Ecto neural progenitor cell (in vitro differentiated cells): ENCODE results near the gene KCNMA1.

ENCODE experiments used
- DNase-seq: peaks from one replicate; pipeline ENCODE4 v3.0.0-alpha.2; 2018; ENCODE audit warnings: low spot score

Gene KCNMA1

DNA sequence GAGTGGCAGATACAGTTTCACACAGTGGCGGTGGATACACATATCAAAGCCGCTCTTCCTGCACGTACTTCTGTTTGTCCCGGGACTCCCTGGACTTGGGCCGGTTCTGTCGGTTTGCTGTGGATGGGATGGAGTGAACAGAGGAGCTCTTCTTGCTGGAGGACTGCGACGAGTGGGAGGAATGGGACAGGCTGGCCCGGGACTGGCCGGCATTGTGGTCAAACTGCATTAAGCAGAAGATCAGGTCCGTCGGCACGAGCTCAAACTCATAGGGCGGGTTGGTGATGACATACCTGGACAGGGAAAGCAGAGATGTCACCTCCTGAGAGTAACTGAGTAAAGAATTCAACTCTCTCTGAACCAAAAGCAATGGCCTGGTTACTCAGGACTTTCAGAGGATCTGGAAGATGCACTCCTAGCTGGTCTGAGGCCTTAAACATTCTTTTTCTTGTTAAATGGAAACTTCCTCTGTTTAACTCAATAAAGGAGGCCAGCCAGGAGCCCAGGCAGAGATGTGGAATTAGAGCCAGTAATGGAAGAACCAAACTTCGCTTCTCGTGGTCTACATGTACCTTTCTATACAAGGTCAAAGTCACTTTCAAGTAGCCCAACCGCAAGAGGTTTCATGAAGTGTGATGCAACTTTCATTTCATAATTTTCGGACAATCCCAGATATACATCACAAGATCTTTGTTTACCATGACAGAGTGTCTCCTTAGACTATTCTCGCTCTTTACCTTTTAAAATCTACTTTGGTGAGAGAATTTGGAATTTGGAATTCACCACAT lies 750.2 kb downstream of the KCNMA1 start:
- no peak for DNase-seq

GRCh38 chr10:76885816-76886215 lies 751.8 kb downstream of the KCNMA1 start:
- no peak for DNase-seq

GRCh38 chr10:76884673-76885275 lies 752.8 kb downstream of the KCNMA1 start:
- no peak for DNase-seq

DNA sequence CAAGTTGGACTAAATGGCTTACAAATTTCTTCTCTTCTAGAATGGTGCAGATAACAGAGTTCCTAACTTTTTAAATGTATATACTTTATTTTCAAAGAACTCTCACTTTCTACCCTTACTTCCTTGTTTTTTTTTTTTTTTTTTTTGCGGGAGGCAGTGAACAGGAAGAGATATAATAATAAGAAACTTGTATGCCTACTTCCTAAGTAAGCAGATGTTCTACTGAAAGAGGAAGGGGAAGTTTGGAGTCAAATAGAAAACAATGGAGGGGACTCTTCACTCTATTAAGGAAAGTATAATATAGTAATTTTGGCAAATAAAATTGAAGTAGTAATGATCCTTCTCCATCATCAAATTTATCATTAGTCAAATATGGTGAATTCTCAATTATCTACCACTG lies 754.0 kb downstream of the KCNMA1 start:
- no peak for DNase-seq

DNA sequence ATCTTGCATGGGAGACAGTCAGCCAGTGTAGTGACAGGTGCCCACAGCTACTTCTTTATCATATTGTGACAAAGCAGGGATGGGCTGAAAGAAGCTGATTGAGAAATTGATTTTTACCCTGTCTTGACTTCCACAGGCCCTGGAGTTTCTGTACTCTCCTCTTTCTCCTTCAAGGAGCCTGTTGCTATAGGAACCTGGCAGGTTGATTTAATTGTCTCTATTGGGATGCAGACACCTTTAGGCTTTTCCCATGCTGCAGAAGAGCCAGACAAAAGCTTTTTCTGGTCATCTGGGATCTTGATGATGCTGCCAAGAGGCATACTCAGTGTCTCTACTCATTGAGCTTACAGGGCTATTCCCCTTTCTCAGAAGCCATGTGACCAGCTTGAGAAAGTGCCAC lies 754.8 kb downstream of the KCNMA1 start:
- DNase-seq, result no peak

DNA sequence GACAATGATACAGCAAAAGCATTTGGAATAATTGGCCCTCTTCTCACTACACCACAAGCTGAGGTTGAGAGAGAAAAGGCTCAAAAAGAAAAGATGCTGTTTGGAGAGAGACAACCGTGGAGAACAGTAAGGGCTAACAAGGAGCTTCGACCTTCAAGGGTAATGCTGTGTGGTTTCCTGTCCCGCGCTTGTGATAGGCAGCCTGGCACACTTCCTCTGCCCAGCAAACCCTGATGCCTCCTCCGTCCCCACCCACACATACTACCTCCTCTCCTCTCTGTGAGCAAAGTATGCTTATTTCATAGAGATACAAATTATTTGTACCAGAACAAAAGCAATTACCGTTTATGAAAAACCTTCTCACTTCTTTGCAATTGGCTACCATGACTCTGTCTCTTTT lies 755.4 kb downstream of the KCNMA1 start:
- DNase-seq, result no peak

DNA sequence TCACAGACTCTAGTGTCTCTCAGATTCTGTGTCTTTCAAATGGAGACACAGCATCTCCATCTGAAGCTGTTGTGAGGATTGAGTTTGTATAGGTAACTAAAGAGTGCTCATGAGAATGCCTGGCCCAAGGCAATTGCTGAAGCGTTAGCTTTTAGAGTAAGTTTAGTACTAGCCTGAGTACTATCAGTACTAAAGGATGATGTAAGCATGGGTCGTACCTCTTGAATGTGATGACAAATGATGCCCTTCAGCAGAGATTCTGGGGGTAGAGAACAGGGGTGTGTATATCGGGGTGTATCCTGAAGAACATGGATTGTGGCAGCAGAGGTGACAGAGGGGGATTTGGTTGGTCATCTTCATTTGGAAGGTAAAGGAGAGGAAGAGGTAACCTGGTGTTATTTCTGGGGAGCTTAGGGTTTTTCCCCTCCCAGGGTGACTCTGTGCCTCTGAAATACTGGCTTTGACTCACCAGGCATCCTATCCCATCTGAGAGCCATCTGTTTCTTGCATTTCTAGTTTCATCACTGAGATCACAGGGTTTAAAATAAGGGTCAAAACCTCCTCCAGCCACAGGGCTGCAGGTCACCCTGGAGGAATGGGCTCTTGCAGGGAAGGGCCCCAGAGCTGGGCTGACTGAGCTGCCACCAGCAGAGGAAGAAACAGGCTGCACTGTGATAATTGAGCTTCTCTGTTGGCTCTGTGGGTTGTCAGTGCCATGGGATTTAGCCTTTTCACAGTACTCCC lies 756.0 kb downstream of the KCNMA1 start:
- DNase-seq, result no peak

- no peak for DNase-seq
Measured at GRCh38 chr10:76880931-76881330, 756.7 kb downstream of the KCNMA1 start.

- no peak for DNase-seq
Measured at GRCh38 chr10:76879116-76879913, 758.3 kb downstream of the KCNMA1 start.

DNA sequence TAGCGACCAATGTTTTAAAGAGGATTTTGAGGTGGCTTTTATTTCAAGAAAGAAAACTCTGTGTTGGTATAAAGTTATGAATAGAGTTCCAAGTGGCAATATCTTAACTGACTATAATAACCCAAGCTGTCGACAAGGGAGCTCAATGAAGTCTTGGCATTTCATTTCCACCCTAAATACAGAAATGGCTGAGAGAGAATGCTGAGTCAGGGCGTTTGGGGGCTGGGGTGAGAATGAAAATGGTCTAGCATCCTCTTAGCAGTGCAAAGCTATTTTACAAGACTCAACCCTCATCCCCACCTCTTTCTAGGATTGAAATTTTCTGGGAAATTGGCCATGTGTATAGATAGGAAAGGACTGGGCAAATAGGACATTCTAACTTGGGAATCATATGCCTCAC lies 759.1 kb downstream of the KCNMA1 start:
- no peak for DNase-seq

GRCh38 chr10:76874896-76875295 lies 762.7 kb downstream of the KCNMA1 start:
- DNase-seq, result no peak

GRCh38 chr10:76874176-76874575 lies 763.4 kb downstream of the KCNMA1 start:
- DNase-seq, result no peak

- no peak for DNase-seq
Measured at GRCh38 chr10:76871697-76872295, 765.8 kb downstream of the KCNMA1 start.

GRCh38 chr10:76869931-76870330 lies 767.7 kb downstream of the KCNMA1 start:
- DNase-seq, result no peak

DNA sequence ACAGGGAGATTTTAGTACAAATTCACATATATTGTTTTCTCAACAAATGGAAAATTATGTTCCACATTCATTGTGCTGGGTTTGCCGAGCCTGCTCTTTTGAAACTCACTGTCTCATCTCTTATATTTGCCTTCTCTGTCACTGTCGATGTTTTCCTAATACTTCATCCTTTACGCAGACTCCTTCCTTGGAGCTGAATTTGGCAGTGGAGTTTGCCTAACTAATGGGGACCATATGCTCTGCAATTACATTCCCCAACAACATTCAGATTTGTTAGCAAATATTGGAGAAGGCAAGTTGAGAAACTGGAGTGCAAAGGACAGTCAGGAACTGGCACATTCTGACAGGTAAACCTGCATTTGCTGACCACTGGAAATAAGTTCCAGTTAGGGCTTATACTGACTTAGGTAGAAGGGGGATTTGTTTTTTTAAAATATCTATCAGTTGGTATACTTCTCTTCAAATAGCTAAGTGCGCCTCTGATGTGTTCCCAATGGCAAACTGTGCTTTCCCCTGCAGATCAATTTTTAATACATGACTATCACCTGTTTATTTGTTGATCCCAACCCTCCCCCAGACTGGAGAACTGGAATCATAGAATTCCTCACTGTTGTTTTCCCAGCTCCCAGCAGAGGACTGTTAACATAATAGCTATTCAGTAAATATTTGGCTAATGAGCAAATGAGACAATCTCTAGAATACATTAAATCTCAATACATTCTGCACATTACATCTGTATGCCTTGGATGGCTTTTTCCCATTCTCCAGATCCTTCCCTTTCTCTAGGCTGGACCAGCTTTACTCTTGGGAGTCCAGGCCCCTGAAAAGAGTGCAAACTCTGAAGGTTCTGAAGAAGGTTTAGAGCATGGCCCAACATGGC lies 769.3 kb downstream of the KCNMA1 start:
- no peak for DNase-seq

- DNase-seq, result no peak
Measured at GRCh38 chr10:76866841-76867586, 770.6 kb downstream of the KCNMA1 start.

DNA sequence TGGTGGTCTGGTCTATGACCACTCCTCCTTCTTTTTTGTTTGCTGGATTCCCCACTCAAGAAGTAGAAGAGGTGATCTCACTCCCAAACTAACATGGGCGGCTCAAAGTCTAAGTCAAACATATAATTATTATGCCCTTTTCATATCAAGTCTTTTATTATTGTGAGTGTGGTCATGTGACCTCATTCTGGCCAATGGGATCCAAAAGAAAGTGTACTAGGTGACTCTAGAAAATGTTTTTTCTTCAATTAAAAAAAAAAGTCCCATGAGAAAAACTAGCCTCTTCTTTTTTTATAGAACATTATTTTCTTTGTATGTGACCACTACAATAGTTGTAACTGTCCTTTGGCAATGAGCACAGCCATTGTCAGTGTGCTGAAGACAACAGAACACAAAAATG lies 772.7 kb downstream of the KCNMA1 start:
- no peak for DNase-seq

DNA sequence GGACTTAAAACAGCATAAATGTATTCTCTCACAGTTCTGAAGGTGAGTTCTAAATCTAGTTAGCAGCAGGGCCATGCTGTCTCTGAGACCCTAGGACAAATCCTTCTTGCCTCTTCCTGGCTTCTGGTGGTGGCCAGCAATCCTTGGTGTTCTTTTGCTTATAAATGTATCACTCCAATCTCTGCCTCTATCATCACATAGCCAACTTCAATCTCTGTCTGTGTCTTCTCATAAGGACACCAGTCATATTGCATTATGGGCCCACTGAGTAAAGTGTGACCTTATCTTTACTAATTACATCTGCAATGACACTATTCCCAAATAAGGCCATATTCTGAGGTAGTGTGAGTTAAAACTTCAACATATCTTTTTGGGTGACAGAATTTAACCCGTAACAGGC lies 778.9 kb downstream of the KCNMA1 start:
- no peak for DNase-seq

- no peak for DNase-seq
Measured at GRCh38 chr10:76840802-76841201, 796.8 kb downstream of the KCNMA1 start.

- no peak for DNase-seq
Measured at GRCh38 chr10:76839276-76839675, 798.3 kb downstream of the KCNMA1 start.
